Islet of Langerhans (tissue), 1 donor: ENCODE measurements around the gene PPM1D.
"Not testable (repeated sequence)": the region's sequence is repeated elsewhere in the genome, so short reads cannot be mapped to it uniquely, and the experiment has no call there.

Experiments used
- FAIRE-seq: peaks from one replicate; lab custom pipeline; 2011; peaks lifted over from hg19 to GRCh38; lab: Jason Lieb, UNC

The PPM1D gene

DNA sequence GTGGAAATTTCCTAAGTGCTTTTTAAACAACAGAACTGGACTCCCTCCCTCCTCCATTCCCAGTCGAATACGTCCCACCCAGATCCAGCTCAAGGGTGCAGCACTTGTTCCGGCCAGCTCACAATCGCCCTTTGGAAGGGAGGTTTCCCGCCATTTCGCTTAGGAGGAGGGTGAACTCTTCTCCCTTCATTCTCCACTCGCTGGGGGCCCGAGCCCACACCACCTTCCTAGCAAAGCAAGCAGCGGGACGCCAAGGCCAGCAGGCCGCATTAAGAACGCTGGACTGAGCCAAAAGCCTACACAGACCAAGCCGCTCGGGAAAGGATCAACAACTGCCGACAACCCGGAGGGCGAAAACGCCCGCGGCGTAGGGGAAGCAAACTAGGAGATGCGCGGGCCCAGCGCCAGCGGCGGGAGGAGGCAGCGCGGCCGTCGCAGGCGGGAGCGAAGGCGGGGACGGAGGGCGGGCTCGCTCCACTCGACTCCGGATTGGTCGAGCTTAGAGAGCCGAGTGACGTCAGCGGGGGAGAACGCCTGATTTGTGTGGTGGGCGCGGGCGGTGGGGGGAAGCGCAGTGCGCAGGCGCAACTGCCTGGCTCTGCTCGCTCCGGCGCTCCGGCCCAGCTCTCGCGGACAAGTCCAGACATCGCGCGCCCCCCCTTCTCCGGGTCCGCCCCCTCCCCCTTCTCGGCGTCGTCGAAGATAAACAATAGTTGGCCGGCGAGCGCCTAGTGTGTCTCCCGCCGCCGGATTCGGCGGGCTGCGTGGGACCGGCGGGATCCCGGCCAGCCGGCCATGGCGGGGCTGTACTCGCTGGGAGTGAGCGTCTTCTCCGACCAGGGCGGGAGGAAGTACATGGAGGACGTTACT is at the start of gene PPM1D:
TSS of gene PPM1D (plus strand) at position 574 of the 870 bp plus-strand sequence. CDS start at position 796, 222 bp downstream.
- no peak for FAIRE-seq

GRCh38 chr17:60552255-60552654 is 47.7 kb upstream of the PPM1D start:
- FAIRE-seq = not testable (repeated sequence)

DNA sequence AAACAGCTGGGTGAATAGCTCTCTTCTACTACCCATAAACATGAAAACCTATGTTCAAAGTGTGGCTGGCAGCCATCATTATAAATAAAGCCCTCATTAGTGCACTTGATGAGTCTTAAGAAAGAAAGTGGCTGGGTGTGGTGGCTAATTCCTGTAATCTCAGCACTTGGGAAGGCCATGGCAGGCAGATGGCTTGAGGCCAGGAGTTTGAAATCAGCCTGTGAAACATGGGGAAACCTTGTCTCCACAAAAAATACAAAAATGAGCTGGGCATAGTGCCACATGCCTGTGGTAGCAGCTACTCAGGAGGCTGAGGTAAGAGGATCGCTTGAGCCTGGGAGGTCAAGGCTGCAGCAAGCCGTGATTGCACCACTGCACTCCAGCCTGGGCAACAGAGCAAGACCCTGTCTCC is 45.6 kb upstream of the PPM1D start:
- FAIRE-seq = no peak

DNA sequence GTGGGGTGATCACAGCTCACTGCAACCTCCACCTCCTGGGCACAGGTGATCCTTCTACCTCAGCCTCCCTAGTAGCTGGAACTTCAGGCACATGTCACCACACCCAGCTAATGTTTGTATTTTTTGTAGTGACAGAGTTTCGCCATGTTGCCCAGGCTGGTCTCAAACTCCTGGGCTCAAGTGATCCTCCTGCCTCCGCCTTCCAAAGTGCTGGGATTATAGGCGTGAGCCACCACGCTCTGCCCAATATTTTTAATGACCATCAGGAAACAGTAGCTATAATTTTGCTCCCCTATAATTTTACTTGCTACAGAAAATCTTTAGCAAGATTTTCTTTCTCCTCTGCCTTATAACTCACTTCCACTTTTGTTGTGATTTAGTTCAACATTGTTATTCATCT is 44.2 kb upstream of the PPM1D start:
- FAIRE-seq = no peak

- no peak for FAIRE-seq
These were observed 42.2 kb upstream of the PPM1D start for GRCh38 chr17:60557805-60558204.

- FAIRE-seq = no peak
These were observed 40.4 kb upstream of the PPM1D start for GRCh38 chr17:60559659-60559994.

DNA sequence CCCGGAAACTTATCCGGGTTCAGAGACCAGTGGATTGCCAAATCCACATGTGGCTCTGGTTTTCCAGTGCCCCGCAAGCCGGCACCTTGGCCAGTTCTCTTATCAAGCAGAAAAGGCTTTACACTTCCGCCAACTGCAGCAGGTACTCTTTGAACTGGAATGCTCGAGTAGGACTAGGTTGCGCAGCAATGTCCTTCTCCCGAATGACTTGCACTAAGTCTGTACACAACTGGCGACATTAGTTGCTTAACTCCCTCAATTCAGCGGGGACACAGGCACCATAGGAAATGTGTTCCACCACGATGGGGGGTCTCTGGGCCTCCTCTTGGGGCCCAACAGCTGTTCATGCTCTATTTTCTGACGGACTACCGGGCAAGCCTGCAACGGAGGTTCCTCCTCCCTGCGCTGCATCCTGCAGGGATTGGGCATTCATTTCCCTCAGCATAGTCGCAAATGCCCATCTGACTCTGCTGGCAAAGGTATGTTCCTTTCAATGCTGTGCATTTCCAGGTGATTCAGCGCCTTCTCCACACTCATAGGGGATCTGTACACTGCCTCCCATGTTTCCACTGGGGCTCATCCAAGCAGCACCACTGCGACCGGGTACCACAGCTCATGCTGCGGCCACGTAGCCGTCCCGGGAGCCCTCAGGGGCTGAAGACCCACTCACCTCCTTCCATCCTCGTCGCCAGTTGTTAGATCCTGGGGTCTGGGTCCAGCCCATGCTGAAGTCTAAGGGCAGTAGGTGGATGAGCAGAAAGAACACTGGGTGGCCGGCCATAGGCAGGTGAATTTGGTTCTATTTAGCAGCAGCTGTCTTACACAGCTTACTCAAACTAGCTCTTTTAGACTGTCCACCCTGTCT is 39.8 kb upstream of the PPM1D start:
- FAIRE-seq = no peak

DNA sequence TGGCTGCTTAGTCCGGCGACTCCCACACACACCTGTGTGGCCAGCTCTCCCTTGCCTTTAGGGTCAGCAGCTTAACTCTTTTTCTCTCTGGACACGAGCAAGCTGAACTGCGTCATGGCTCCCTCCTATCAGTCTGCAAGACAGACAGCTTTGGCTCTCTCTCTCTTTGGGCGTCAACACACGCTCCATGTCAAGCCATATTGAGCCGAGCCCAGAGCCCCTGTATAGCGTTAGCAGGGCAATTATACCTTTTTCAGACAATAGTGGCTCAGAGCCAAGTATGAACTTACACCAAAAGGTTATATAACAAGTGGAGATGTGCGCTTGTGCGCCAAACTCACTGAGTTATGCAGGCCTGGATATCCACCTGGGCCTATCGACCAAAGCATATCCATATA is 39.1 kb upstream of the PPM1D start:
- FAIRE-seq = no peak

DNA sequence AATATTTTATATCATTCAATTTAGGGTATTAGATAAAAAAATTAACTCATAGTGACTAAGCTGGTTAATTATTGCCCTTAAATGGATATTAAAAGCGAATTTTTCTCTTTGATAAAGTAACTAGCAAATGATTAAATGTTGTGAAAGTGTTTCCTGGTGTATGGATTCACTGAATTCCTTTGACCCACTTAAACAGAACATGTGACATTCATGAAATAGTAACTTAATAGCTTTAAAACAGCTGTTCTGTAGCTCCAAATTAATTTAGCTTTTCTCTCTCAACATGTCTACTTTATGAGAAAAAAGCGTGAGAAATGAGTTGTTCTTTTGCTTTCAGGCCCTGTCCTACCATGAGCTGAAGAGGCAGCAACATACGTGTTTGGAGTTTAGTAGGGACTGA is 37.6 kb upstream of the PPM1D start:
- no peak for FAIRE-seq

- FAIRE-seq = no peak
These were observed 36.2 kb upstream of the PPM1D start for GRCh38 chr17:60563743-60564142.

GRCh38 chr17:60565233-60565632 is 34.8 kb upstream of the PPM1D start:
- FAIRE-seq = no peak

- no peak for FAIRE-seq
These were observed 26.5 kb upstream of the PPM1D start for GRCh38 chr17:60573236-60574051.

- no peak for FAIRE-seq
These were observed 22.7 kb upstream of the PPM1D start for GRCh38 chr17:60577147-60577915.

- no peak for FAIRE-seq
These were observed 20.9 kb upstream of the PPM1D start for GRCh38 chr17:60579090-60579489.

GRCh38 chr17:60579551-60579950 is 20.4 kb upstream of the PPM1D start:
- no peak for FAIRE-seq

DNA sequence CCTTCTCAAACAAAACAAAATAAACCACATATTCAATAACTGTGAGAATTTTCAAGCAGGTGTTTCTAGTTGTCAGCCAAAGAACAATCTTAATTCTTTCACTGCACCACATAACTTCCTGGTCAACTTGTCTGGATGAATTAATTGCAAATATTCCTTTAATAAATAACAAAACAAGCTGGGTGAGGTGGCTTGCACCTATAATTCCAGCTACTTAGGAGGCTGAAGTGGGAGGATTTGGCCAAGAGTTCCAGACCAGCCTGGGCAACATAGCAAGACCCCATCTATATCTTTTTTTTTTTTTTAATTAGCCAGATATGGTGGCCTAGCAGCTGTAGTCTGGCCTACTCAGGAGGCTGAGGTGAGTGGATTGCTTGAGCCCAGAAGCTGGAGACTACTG is 17.0 kb upstream of the PPM1D start:
- no peak for FAIRE-seq

DNA sequence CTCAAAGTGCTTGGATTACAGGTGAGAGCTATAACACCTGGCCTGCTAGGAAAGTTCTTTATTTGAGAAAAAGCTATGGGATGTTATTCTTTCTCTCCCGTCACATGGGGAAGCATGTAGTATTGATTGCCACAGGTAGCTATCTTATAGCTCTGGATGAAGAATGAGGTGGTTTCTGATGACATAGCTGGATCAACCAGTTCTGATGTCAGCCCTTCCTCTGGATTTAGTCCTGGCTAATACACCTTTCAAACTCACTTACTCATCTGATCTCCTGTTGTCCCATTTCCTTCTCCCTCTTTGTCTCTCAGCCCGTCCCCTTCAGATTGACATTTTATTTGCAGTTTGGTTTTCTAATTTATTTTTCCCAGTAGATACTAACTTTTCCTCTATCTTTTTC is 14.1 kb upstream of the PPM1D start:
- FAIRE-seq = no peak

DNA sequence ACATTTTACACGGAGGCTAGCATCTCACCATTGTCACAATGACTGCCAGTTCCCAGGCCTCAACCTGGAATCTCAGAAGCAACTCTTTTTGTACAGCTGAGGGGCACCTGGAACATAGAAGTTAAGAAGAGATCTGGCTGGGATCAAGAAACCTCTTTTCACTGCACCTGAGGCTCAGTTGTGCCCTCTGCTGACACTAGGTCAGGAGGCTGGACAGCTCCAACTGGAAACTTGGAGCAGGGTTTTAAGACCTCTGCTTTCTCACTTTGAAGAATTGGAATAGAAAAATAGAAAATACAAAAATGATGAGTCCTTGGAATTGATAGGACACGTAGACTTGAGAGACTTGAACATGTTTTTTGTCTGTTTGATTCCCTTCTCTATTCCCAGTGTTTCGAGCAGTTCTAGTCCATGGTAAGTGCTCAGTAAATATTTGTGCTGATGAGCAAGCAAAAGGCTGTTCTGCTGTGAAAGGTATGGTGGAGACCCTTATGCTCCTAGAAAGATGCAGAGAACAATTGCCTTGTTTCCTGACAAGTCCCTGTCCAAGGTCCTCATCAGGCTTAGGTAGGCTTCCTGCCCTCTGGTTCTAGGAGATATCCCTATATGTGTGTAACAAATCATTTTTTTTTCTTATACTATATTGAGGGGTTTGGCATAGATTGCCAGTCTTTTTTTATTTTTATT is 13.6 kb upstream of the PPM1D start:
- FAIRE-seq = no peak

DNA sequence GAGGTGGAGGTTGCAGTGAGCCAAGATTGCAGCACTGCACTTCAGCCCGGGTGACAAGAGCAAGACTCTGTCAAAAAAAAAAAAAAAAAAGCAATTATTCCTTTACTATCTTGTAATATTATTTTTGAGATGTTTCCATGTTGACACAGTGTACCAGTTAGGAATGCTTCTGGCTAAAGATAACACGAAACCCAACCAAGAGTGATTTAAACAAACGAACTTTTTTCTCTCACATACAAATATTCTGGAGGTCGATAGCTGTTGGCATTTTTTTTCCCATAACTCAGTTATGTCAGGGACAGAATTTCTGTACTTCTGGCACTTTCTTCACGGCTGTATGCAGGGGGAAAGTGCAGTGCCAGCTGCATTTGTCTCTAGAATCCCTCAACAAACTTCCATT is 9.9 kb upstream of the PPM1D start:
- FAIRE-seq = no peak

DNA sequence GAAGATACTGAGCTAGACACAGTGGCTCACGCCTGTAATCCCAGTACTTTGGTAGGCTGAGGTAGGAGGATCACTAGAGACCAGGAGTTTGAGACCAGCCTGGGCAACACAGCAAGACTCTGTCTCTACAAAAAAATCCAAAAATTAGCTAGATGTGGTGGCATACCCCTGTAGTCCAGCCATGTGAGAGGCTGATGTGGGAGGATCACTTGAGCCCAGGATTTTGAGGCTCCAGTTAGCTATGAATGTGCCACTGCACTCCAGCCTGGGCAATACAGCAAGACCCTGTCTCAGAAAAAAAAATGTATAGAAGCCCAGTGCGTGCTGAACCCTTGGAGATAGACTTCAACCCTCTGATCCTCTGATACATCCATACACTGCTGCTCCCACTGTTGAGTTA is 7.2 kb upstream of the PPM1D start:
- no peak for FAIRE-seq

GRCh38 chr17:60593441-60594036 is 6.5 kb upstream of the PPM1D start:
- not testable (repeated sequence) for FAIRE-seq
